GM21447 (cell line): Measurements from ENCODE around the gene MOG.

Experiments
- ATAC-seq: cut with Tn5 transposase; IDR thresholded peaks from one replicate; pipeline ENCODE4 v1.9.1; 2021; ENCODE audit not compliant: unreplicated experiment

Gene MOG

DNA sequence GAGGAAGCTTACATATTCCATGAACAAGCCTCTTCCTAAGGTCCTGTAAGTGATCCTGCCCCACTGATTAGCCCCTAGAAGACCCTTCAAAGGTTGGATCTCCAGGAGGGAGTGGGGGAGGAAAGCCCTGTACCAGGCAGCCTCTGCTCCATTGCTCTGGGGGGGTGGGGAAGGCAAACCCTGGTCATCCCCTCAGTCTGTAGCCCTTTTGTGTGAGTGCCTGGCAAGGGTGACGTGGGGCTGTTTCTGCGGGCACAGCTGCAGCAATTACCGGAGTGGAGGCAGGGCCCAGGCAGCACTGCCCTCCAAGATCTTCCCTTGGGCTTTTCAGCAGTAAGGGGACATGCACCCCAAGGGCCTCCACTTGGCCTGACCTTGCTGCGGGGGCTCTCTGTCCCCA, at the start of gene MOG:
MOG (plus strand) TSS at position 295 of the 400 bp plus-strand sequence. CDS start 118 bp downstream, outside the sequence.
- ATAC-seq, result no peak

DNA sequence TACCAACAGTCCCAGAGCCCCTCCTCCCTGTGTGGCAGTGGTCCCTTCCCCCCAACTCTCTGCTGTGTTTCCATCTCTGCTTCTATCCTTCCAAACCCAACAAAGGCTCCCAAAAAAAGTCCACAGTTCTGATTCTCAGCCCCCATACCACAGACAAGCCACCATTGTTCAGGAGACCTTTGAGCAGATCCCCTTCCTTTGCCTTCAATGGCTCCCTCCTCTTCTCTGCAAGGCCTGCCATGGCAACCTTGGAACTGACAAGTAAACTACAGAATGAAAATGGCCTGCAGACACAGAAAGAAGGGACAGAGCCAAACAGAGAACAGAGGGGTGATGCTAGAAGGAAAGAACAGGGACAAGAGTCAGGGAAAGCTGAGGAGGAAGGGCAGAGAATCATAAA, 48.8 kb upstream of the MOG start:
- no peak for ATAC-seq

DNA sequence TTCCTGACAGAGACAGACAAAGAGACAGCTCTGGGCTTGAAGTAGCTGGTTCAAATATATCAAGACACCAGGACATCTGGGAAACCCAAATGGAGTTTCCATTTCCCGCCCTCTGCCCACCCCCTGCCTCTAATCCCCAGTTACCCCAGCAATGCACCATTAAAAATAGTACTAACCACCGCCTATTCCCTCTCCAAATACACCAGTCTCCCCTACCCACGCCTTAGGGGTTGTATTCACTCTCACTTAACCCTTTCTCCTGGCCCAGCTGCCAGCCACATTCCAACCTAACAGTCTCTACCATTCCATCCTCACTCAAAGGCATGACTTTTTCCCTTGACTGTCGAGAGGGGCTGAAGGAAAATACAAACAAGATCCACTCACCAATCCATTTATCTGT, 46.4 kb upstream of the MOG start:
- ATAC-seq, result no peak

DNA sequence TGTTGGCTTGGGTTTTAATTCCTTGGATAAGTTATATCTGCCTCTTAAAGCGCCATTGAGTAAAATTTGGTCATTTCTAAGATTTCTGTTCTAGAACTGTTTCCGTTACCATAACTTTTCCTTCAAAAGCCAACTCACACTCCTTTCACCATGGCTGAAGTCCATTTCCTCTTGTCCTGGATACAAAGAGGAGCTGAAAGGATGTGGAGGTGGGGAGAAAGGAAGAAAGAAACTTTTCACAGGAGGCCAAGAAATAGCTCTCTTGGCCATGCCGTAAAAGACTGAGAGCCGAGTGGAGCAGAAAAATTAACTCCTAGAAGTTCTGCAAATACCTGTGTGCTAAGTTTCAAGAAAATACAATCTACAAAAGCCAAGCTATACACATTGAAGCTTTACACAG, 45.5 kb upstream of the MOG start:
- ATAC-seq, result no peak

DNA sequence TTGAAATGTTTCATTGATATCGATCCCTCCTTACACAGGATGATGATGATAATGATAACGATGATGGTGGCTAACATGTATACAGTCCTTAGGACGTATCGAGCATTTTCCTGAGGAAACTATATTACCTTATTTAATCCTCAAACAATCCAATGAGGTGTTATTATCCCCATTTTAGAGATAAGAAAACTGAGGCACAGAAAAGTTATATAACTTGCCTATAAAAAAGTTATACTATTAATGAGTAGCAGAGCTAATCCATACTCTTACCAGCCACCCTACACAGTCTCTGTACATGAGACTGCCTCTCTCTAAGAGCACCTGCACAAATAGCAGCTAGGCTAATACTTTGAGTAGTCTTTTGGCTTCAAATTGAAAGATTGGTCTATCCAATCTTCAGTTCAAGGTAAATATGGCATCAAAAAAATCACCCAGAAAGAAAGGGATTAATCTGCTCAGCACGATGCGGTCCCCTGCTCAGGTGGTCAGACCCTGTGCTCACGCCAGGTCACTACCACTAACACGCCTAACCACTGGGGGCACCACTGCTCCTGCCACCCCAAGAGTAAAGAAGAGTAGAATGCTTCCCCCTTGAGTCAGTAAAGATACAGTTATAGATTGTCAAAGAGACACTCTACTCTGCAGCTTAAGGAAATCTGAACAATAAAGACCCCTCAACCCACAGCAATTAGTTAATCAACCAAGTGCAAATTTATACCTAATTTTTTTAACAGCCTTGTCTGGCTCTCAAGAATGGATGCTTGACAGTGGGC, 38.9 kb upstream of the MOG start:
- no peak for ATAC-seq

DNA sequence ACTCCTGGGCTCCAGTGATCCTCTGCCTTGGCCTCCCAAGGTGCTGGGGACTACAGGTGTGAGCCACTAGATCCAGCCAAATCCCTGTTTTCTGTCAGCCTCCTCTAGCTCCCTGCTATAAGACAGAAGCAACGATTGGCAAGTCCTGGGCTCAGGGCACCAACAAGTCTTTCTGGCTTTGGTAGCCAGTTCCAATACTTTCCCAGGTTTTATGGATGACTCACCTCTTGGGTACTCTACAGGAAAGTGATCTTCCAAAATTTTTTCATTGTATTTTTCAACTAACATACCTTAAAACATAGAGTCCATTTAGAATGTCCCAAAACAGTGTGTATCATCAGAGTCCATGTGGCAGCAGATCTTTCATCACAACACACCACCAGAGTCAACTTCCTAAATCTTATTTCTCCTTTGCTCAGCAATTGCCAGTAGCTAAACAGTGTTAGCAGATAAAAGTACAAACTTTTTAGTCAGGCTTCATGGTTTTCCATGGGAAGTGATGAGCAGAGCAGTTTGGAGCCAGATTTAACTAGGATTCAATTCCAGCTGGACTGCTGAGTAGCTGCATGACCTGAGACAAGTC, 37.2 kb upstream of the MOG start:
- ATAC-seq, result no peak

DNA sequence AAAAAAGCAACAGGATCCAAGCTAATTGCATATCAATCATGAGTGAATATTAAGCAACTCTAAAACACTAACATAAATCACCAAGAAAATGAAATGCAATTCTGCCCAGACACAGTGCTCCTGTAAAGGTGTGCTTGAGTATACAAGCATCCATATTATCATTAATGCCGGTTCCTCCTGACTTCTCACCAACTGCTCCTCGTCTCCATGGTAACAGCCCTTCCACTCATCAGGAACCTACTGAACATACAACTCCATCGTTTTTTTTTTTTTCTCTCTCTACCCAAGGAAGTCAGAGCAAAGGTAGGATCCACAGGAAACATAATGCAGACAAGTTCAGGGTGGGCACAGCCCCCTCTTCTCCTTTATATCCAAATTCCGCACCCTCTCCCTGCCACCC, 36.3 kb upstream of the MOG start:
- no peak for ATAC-seq

DNA sequence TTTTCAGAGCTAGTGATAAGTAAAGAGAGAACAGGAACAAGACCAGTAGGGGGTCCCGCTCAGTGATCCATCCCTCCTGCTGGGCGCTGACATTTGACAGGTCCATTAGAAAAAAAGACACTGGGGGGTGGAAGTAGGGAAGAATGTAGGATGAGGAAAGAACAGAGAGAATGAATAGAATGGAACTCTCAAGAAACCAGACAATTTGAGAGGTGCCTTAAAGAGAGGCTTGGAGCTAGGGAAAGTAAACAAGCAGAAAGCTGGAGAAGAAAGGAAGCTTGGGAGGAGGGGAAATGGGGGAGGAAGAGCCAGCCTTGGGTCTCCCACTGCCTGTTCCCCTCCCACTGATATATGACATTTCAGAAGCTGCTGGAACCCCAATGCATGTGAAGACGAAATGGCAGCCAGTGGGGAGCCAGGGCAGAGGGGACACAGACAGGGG, 32.4 kb upstream of the MOG start:
- no peak for ATAC-seq

DNA sequence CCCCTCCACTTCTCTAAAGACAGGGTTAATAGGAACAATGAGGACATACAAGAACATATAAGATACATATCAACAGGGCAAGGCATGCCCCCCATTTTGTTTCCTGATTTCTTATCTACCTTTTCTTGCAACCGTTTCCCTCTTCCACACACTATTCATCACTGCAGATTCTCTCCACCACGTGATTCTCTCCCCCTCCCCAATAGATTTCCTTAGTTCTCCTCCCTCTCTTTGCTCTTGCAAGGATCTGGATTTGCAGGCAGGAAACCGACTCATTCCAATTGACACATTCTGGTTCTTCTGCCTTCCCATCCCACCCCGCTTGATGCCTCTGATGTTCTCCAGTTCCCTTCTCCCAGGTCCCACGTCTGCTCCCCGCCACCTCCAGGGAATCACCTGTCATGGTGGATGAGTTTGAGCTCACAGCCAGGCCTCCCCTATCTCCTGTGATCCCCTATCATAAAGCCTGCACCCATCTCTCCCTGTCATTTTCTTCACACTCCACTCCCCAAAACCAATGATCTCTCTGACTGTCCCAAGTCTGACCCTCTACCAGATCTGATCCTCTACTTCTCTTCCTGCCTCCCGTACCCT, 31.5 kb upstream of the MOG start:
- ATAC-seq, result no peak

DNA sequence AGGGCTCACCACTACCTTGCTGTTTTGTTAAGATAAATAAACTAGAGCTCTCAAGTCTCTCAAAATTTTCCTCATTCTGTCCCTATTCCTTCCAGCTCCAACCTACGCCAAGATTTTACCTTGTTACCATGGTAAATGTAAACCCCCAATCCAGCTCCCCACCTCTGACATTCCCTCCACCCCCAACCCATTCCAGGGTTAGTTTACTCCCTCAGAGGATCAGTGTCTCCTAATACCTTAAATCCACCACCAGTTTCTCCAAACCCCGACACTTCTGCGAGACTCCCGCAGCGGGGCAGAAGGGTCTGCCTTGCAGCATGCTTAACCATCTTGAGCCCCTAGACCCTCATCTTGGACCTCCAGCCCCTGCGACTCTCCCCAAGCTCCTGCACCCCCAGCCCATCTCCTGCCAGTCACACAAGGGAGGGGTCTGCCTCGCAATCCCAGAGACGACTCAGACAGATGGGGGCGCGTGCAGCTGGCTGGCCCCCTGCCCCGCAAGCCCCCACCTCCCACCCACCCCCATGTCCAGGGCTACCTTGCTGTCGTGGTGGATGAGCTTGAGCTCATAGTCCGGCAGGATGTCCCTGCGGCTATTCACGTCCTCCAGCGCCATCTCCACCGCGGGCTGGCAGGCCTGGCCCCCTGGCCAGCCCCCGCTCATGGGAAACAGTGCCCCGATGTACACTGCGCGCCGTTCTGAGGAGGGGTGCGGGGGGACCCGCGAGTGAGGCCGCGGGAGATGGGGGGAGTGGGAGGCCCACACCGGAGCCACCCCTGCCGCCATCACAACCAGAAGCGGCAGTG, 29.7 kb upstream of the MOG start:
- no peak for ATAC-seq

DNA sequence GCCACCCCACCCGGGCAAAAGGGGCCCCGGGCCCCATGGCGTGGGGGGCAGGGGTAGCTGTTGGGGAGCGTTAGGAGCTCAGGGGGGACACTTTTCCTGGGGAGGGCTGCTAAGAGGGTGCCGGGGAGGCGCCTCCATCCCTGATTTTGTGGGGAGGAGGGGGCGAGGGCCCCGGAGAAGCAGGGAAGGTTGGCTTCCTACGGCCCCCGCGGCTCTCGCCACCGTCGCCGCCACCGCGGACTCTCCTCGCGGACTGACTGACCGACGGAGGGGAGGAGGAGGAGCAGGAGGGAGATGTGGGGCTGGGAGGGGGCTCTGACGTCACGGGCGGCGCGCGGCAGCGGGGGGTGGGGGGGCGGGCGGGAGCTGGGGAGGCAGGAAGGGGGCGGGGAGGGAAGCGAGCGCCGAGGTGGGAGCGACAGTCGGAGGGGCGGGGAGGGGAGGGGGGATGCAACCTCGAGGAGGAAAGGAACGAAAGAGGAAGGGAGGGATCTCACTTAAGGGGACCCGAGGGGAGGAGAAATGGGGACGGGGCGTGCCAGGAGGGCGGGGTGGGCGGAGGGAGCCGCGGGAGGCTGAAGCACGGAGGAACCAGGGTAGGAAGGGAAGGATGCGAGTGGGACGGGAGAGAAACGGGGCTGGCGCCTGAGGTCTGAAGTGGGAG, 29.0 kb upstream of the MOG start:
- no peak for ATAC-seq

DNA sequence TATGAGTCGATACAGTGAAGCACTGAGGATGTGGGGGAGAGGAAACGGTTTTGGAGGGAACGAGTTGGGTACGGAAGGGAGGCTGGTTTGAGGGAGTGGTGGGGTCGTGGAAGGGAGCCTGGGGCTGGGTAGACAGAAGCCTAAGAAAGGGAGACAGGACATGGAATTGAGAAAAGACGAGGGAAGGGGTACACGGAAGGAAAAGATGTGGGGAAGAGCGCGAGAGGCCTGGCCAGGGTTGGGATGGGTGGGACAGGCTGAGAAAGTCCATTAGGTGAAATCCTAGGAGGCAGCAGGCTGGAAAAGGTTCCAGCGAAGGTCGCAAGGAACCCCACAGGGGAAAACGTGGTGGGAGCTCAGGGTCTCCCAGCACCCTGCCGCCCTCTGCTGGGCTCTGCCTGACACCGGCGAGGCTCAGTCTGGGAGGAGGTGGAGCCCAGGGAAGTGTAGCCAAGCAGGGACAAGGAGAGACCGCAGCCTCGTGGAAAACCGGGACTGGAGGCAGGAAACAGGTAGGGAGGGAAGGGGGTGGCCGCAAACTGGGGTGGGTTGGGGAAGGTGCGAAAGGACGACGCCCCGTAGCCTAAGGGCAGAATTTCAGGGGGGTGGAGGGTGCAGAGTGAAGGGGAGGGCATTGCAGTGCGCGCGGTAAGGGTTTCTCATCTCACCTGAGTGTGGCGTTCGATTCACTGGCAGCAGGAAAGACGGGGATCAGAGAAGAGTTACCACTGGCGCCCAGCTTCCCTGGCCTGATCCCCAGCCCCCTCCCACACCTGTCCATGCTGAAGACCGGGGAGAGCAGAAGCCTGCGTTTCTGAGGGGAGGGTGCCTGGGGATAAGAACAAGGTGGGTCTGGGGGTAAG, 28.2 kb upstream of the MOG start:
- ATAC-seq, result no peak

DNA sequence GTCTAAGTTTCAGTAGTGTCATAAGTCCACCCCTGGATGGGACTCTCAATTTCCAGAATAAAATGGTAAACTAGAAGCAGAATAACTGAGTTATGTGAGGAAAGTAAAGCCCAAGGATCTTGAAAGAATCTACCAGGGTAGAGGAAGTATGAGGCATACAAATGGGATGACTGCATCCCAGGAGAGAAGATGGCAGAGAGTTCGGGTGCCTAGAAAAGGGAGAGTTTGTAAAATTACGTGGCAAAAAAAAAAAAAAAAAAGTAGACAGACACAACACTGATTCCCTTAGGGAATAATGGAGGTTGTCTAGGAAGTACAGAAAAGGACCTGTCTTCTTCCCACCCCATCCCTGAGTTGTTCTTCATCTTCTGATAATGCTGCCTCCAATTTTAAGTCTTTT, 27.3 kb upstream of the MOG start:
- ATAC-seq, result no peak

DNA sequence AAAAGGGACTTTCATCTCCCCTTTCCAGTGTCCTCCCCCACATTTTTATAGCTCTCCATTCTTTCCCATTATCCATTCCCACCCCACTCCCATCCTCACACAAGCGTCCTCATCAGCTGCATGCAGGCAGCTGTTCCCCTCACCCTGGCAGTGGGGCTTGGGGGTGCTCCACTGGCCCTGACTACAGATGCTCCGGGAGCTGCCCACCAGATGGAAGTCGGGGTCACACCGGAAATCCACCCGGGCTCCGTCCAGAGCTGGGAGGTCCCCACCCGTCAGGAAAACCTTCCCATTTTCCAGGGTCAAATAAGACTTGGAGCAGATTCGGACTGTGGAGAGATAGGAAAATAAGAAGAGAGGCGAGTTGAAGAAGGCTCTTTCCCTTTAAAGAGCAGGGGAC, 26.6 kb upstream of the MOG start:
- no peak for ATAC-seq

DNA sequence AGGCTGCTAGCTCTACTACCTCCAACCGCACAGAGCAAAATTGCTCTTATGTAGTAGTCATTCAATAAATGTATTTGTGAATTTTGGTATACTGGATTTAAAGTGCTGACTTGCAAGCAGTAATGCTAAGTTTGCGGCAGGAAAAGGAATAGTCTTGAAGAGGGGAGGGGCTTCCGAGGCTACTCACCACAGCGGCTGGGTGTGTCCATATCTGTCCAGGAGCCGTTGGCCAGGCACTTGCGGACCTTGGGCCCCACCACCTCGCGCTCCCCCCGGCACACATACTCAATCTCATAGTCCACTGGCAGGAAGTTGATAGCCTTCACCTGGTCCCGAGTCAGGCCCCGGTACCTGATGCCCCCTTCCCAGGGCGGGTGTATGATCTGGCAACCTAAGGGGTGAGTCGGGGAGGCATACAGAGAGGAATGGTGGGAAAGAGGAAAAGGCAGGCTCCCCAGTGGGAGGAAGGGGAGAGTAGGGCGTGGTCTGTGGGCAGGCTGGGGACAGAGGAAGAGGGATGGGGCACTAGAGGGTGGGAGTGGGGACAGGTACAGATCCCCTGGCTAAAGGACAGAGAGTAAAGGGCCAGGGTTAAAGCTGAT, 25.6 kb upstream of the MOG start:
- no peak for ATAC-seq

DNA sequence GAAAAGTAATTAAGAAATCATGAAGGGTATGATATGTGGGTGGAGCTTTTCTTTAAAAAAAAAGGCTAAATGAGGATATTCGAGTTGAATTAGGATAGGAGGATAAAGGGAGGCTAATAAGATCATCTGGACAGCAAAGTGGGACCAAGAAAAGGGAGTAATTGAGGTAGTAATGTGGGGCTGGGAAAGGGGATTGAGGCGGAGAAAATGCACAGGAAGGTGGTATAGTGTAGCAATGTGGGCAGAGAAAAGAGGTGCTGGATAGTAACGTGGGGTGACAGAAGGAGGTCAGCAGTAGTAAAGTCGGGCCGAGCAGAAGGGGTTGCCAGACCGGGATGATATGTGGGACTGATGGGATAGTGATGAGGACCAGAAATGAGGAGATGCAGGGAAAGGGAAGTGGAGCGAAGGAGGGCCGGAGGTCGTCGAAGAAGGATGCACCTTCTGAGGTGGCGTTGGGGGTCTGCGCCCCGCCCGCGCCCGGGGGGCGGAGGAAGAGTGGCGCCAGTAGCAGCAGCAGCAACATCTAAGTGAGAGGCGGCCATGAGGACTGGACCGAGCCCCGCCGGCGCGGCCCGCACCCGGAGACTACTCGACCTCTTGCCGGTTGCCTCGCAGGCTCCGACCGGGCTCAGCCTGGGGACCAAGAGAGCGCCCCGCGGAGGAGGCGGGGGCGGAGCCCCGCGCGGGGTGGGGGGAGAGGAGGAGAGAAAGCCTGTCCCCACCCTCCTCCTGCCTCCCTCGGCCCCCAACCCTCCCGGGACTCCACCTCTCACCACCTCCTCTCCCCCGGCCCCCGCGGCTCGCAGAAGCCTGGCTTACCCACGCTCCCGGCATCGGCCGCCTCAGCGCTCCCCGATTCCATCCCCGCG, 24.8 kb upstream of the MOG start:
- peak; percentile 39 for ATAC-seq

DNA sequence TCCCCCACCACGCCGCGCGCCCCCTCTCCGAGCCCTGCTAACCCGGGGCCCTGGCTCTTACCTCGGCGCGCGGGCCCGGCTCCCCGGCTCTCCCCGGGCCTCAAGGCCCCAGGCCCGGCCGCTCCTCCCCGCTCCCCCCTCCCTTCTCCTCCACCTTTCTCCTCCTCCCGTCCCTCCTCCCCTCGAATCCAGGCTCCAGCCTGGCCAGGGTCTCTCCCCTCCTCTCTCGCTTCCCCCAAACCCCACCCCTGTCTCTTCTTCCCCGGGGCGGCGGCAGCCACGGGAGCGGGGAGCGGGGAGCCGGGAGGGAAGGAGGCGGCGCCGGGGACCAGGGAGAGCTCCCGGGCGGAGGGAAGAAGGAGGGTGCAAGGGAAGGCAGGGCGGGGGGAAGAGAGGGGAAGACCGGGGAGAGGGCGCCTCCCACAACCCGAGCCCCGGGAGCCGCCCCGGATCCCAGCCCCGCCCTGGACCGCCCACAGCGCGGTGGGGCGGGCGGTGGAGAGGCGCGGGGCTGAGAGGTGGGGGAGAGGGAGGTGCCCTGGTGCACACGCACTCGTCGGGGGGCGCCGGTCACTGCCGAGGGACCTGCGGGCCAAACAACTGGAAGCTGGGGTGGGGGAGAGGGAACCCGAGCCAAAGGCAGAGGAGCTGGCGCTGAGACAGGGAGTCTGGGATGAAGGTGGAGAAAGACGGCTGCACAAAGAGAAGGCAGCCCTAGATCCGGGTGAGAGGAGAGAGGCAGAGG, 23.9 kb upstream of the MOG start, which contains the start of gene GABBR1:
GABBR1 (minus strand) TSS at position 395 of the 745 bp plus-strand sequence. CDS start 798 bp downstream, outside the sequence.
- ATAC-seq, result peak; percentile 68

DNA sequence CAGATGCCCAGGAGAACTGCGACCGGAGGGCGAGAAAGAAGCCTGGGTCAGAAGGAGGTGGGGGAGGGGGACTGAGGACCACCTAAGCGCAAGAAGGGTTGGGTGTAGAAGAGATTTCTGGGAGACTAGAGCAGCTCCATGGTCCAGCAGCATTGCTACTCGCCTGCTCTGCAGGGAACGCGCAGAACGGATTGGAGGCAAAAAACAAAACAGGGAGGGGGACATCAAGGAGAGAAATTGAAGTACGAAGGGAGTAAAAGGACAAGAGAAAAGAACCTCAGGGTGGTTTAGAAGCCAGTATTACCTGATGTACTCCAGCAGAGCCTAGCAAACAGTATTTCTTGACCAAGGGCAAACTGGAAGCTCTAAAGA, 23.4 kb upstream of the MOG start:
- ATAC-seq, result no peak
